Chondrocyte (in vitro differentiated cells): ENCODE measurements around the gene RPIA. TPM values are rescaled to one million over a fixed set of nuclear protein-coding genes. Genes with fewer than 3 reads are reported as not detected.

Experiments
- total RNA-seq: library from RNA; stranded (reverse); gene quantifications from 3 replicates; pipeline ENCODE4 v1.2.1, GENCODE V29; 2021

RPIA gene
- total RNA-seq, 1 donor from 2014 or later, result 8.6 TPM

Other genes with a start within 250 kb of the RPIA start
- gene FOXI3, start 239.0 kb upstream of the RPIA start, total RNA-seq, result not detected in 3 replicates
- 18.5 to 19.8 TPM (median 19.3 TPM) in 3 replicates for gene EIF2AK3, start 64.2 kb upstream of the RPIA start, total RNA-seq